OCI-M2 (cell line): ENCODE measurements around the gene CCL15.
"Not testable (repeated sequence)": the region's sequence is repeated elsewhere in the genome, so short reads cannot be mapped to it uniquely, and the experiment has no call there.

ENCODE experiments used
- DNase-seq: peaks from one replicate; lab custom pipeline; 2025; ENCODE audit not compliant: unreplicated experiment; lab: John Stamatoyannopoulos, UW

The CCL15 gene

DNA sequence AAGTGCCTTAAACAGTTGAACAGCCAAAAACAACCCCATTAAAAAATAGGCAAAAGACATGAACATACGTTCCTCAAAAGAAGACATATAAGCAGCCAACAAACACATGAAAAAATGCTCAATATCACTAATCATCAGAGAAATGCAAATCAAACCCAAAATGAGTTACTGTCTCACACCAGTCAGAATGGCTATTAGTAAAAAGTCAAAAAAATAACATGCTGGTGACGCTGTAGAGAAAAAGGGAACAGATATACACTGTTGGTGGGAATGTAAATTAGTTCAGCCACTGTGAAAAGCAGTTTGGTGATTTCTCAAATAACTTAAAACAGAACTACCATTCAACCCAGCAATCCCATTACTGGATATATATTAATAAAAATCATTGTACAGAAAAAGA lies 6.0 kb downstream of the CCL15 start:
- DNase-seq, result not testable (repeated sequence)

- DNase-seq, result no peak
Observed at GRCh38 chr17:35991075-35991474, 10.3 kb downstream of the CCL15 start.

- DNase-seq, result no peak
Observed at GRCh38 chr17:35988164-35988563, 13.2 kb downstream of the CCL15 start.

- no peak for DNase-seq
Observed at GRCh38 chr17:35986643-35987042, 14.7 kb downstream of the CCL15 start, which contains the start of gene CCL14. TSS of gene CCL14 (minus strand) at chr17:35986729. CDS start at chr17:35986649, 80 bp downstream.

DNA sequence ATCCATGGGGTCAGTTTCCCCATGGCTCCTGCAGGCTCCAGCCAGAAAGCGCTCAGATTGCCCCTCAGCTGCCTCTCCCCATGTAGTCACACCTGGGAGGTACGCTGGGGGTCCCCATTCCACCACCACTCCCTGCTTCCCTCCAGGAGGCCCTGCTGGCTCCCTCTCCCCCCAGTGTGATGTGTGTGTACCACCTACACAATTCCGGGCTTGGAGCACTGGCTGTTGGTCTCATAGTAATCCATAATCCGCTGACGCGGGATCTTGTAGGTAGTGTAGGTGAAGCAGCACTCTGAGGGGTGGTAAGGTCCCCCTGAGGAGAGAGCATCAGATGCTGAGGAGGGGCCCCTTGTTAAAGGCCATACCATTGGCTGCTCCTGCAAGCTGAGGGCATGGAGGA lies 17.2 kb downstream of the CCL15 start:
- no peak for DNase-seq

DNA sequence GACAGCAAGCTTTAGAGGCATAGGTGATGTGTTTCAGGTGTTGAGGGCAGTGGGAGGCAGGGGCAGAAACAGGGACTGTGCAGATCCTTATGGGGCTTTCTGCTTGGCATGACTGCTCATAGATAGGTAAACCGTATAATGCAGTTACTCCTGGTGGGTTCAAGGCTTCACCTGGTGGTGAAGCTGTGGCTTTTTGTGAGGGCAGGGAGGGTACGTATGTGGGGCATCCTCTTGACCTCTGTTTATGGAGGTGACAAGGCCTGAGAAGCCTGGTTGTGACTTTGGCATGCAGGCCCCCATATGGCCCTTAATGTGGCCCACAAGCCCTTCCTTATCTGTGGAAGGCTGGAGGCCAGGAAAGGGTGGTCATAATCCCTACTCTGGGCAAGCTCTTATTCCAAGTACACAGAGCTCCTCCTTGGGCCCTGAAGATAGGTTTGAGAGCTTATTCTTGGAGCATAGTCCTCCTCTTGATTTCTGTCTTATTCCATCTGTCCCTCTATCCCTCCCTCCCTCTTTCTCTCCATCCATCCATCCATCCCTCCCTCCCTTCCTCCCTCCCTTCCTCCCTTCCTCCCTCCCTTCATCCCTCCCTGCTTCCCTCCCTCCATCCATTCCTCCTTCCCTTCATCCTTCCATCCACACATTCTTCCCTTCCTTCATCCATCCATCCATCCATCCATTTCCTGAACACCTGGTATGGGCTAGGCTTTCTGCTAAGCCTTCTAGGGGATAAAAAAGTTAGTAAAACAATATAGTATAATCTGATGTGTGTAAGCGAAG lies 18.8 kb downstream of the CCL15 start:
- no peak for DNase-seq

GRCh38 chr17:35981908-35982330 lies 19.4 kb downstream of the CCL15 start:
- no peak for DNase-seq

DNA sequence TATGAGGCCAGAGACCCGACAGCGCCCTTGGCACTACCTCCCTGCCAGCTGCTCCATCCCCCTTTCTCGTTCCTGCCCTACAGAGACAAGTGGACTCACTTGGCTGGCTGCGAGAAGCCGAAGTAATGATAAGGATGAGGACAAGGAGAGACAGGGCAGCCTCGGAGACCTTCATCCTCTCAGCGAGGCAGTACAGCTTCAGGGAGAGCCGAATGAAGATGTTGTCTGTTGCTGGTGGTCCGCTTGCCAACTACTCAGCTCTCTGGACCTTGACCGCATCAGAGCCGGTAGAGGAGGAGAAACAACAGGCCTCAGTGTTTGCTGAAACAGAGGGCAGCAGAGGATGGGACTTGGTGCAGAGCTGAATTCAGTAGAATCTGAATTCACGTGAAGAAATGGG lies 20.1 kb downstream of the CCL15 start, which contains the start of gene CCL16:
Gene CCL16 (minus strand): TSS at position 252 of the 400 bp plus-strand sequence. CDS start 77 bp downstream, at position 175.
- no peak for DNase-seq

- no peak for DNase-seq
Observed at GRCh38 chr17:35978346-35978745, 23.0 kb downstream of the CCL15 start.

DNA sequence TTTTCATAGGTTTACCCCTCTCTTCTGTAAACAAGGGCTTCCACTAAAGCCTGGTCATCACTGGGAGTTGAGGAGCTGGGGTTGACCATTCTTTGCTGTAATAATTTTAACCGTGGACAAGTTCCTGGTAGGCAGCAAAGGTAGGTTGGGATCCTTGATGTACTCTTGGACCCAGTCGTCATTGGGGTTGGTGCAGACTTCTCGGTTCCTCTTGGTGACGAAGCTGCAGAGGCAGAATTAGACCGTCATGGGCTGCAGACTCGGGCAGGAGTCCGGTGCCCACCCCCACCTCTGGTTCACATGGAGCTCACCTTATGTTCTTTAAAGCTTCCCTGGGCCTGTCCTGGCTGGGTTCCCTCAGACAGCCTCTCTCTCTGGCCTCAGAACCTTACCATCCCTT lies 23.8 kb downstream of the CCL15 start:
- DNase-seq, result no peak

DNA sequence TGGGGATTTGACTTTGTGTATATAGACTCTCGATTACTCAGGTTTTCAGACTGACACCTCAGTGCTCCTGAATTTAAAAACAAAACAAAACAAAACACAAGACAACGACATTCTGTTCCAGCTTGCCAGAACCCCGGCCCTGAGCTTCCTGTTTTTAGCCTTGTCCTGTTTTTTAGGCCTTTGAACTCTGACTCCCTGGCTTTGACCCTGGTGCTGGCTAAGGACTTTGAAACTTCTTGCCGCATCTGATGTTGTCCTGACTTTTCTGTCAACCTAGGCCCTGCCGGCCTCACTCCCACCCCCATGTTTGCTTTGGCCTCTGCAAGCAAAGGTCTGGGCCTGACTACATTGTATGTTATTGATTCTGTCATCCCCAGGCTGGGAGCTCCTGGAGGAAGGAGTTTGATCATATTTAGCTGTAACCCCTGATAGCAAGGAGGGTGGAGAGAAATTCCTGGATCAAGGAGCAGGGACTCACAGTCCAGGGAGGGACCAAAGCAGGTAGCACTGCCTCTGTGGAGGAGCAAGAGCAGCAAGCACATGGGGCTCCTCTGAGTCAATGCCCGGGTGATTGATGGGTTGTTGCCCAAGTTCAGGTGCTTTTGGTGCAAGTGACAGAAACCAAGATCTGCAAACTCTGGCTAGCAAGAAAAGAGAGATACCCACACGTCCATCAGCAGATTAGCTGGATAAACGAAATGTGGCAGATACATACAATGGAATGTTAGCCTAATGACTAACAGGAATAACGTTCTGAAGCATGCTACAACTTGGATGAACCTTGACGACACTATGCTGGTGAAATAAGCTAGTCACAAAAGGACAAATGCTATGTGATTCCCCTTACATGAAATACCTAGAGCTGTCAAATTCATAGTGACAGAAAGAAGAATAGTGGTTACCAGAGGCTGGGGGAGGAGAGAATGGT lies 27.8 kb downstream of the CCL15 start:
- no peak for DNase-seq

DNA sequence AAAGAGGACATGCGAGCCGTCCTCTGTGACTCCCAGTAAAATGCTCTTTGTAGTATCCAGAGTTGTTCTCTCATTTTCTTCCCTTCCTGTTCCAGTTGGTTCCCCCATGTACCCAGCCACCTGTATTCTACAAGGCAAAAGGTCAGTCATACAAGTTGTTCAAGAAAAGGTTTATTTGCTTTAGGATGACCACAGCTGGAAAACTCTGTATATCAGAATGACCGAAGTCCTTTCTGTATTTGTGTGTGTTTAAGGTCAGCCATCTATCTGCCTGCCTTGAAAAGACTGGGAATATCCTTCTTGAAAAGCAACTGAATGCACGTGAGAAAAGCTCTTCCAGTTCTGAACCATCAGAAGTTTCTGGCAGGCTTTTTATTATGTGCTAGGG lies 28.4 kb downstream of the CCL15 start:
- no peak for DNase-seq

GRCh38 chr17:35972535-35972934 lies 28.8 kb downstream of the CCL15 start:
- DNase-seq, result no peak

- no peak for DNase-seq
Observed at GRCh38 chr17:35972066-35972465, 29.3 kb downstream of the CCL15 start.

DNA sequence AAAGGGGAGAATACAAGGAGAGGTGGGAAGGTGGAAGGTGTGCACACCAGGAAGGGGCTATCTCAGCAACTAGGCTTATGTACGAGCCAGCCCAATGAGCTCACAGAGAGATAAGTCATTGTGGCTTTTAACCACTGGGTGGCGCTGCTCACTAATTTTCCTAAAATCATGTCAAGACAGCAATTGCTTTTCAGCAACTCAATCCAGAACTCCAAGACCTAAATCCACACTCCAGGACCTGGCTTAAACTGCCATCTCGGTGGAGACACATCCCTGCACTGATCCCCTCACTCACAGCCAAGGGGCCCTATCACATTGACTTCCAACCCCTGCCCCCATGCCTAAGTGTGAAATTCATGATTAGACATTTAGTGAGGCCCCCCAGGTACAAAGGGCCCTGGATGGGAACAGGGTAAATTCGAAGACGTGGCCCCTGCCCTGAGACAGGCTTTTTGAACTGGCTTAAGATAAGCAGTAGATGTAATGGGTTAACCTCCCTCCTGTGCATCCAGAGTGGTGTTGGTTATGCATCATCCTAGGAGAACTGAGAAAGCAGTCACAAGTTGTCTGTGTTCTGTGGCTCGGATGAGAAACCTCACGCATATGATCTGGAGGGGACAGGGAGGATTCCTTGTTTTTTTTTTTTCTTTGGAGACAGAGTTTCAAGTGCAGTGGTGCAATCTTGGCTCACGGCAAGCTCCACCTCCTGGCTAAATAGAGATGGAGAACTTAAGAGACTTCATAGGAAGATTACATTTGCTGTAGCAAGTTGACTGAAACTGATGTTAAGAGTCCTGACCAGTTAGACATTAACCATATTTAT lies 31.6 kb downstream of the CCL15 start:
- DNase-seq, result no peak

DNA sequence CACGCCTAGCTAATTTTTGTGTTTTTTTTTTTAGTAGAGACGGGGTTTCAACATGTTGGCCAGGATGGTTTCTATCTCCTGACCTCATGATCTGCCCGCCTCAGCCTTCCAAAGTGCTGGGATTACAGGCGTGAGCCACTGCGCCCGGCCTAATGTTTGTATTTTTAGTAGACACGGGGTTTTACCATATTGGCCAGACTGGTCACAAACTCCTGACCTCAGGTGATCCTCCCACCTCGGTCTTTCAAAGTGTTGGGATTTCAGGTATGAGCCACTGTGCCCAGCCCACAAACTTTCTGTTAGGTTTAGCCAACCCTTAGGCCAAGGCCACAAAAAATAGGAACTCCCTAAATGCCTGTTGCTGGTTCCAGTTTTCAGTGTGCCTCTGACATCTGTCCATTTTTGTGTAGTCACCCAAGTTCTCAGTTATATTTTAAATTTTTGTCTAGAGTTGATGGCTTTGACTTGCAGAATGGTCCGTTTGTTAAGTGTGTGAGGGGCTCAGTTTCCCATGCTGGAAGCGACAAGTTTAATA lies 32.8 kb downstream of the CCL15 start:
- DNase-seq, result no peak

DNA sequence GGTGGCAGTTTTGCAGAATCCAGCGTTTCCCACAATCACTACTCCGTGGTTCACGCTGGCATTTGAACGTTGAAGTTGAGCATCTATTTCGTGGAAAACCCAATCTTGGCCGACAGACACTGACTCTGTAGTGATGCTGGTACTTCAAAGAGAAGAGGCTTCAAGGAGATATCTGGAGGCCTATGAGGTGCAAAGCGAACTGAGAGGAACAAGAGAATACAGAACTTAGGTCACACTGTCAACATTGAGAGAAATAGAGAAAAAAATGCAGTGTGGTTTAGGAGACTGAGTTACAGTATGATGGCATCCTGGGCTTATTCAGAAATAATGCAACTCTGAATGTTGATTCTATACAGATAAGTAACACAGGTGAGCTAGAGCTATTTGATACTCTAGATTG lies 36.1 kb downstream of the CCL15 start:
- no peak for DNase-seq

- no peak for DNase-seq
Observed at GRCh38 chr17:35963663-35964062, 37.7 kb downstream of the CCL15 start.

DNA sequence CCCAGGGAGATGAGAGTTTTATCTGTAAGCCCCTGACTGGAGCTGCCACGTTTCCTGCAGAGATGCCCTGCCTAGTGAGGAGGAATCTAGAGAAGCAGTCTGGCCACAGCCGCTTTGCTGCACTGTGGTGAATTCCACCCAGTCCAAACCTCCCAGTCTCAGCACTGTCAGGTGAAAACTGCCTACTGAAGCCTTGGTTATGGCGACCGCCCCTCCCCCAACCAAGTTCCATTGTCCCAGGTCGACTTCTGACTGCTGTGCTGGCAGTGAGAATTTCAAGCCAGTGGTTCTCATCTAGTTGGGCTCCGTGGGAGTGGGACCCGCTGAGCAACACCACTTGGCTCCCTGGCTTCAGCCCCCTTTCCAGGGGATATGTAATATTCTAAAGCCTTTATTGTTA lies 47.6 kb downstream of the CCL15 start:
- no peak for DNase-seq

DNA sequence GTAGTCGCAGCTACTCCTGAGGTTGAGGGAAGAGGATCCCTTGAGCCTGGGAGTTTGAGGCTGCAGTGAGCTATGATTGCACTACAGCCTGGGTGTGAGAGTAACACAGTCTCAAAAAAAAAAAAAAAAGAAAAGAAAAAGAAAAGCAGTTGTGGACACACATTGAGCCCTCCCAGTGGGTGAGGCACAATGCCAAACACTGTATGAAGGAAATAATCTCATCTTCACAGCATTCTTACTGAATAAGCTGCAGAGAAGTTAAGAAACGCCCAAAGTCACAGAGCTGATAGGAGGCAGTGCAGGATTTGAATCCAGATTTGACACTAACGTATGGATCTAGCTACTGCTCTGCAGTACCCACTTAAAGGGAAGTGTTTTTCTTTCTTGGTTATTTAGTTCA lies 52.0 kb downstream of the CCL15 start:
- DNase-seq, result no peak

DNA sequence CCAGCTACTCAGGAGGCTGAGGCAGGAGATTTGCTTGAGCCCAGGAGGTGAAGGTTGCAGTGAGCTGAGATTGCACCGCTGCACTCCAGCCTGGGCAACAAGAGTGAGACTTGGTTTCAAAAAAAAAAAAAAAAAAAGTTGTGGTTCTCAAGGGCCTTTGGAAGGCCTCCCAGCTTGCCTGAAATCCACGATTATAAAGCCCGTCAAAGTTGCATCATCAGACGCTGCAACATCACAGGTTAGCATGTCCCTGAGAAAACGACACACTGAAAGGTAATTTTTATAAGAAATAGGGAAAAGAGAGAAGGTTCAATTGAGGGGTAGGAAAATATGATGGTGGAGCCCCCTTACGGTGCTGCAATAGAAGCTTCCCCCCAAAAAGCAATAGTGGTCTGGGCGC lies 53.3 kb downstream of the CCL15 start:
- no peak for DNase-seq
